ENCODE data around the gene USP54. TPM values are rescaled to one million over a fixed set of nuclear protein-coding genes. Genes with fewer than 3 reads are reported as not detected.
A peak's percentile ranks its signal among the peaks of the same experiment; 100 is the strongest.

USP54 gene
- total and polyA plus RNA-seq, 9 of the 15 experiments (the other 6 are each of a cell fraction or from before 2014, with no cell fraction given): 3.8 to 40.1 (median 16.9) TPM

DNA sequence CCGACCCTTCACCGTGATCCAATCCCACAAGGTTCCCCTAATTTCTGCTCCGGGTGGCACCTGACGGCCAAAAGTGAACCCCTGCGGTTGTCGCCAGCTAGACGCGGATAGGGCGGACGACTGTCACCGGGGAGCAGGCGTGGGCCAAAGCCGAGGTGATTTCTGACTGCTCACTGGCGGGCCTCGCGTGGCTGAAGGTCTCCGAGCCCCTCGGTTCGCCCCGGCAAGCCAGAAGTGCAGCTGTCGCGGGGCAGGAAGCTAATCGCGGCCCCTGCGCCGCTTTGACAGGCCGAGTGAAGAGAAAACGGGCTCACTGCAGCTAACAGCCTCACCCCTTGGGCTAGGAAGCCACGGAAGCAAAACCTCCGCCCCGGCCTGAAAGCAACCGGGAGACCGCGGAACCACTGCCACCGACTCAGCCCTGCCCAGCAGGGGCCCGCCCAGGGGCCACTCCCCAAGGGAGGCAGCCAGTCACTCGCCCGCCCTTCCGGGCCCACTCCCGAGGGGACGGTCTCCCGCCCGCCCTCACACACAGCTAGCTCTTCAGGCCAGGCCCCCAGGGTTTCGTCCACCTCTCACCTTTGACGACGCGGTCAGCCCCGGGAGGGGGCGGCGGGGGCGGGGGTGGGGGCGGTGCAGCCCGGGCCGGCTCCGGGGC lies 95.8 kb downstream of the USP54 start (continued):
- no peak for TF ChIP-seq SRSF7 (optimal IDR thresholded peaks at IDR 0.05; ENCODE audit: low read depth, low read length)
- TF ChIP-seq, protein P1, sequence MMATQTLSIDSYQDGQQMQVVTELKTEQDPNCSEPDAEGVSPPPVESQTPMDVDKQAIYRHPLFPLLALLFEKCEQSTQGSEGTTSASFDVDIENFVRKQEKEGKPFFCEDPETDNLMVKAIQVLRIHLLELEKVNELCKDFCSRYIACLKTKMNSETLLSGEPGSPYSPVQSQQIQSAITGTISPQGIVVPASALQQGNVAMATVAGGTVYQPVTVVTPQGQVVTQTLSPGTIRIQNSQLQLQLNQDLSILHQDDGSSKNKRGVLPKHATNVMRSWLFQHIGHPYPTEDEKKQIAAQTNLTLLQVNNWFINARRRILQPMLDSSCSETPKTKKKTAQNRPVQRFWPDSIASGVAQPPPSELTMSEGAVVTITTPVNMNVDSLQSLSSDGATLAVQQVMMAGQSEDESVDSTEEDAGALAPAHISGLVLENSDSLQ (IDR thresholded peaks at IDR 0.05): peak; percentile 54
- TF ChIP-seq EZH2 (IDR thresholded peaks at IDR 0.05; ENCODE audit: borderline replicate concordance, low read depth, low read length): no peak
- no peak for TF ChIP-seq GATA2 (CRISPR knock-in tag; IDR thresholded peaks at IDR 0.05)
- TF ChIP-seq NCOA2 (IDR thresholded peaks at IDR 0.05; ENCODE audit: partially characterized antibody in 2 of 2): no peak
- no peak for TF ChIP-seq RAD51 (IDR thresholded peaks at IDR 0.05; ENCODE audit: borderline replicate concordance, low read depth)
- peak; percentile 80; the same call in 1 of the 2 replicates for TF ChIP-seq PHB (CRISPR knock-in tag; IDR thresholded peaks at IDR 0.05)
- no peak for TF ChIP-seq HLTF (IDR thresholded peaks at IDR 0.05)
- TF ChIP-seq HMGN3 (IDR thresholded peaks at IDR 0.05; ENCODE audit: borderline replicate concordance, extremely low read depth, insufficient read length, low read depth, low read length): peak; percentile 90
- TF ChIP-seq MEF2A (IDR thresholded peaks at IDR 0.05; ENCODE audit: control insufficient read depth, low read depth, low read length): no peak
- TF ChIP-seq, protein P2, sequence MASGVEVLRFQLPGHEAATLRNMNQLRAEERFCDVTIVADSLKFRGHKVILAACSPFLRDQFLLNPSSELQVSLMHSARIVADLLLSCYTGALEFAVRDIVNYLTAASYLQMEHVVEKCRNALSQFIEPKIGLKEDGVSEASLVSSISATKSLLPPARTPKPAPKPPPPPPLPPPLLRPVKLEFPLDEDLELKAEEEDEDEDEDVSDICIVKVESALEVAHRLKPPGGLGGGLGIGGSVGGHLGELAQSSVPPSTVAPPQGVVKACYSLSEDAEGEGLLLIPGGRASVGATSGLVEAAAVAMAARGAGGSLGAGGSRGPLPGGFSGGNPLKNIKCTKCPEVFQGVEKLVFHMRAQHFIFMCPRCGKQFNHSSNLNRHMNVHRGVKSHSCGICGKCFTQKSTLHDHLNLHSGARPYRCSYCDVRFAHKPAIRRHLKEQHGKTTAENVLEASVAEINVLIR (CRISPR knock-in tag; IDR thresholded peaks at IDR 0.05): 0 out of 2 replicates have a peak, but pooled peaks have one; percentile 3
- TF ChIP-seq DACH1 (IDR thresholded peaks at IDR 0.05; ENCODE audit: partially characterized antibody): no peak
- TF ChIP-seq NCOA1 (IDR thresholded peaks at IDR 0.05; ENCODE audit: low read depth): peak; percentile 51
- TF ChIP-seq ZNF436 (CRISPR knock-in tag; IDR thresholded peaks at IDR 0.05): no peak
- TF ChIP-seq BRCA1 (IDR thresholded peaks at IDR 0.05): no peak
- TF ChIP-seq BRCA1 (CRISPR knock-in tag; IDR thresholded peaks at IDR 0.05): no peak
- TF ChIP-seq GATAD2B (IDR thresholded peaks at IDR 0.05; ENCODE audit: borderline replicate concordance): no peak
- TF ChIP-seq KAT2B (IDR thresholded peaks at IDR 0.05; ENCODE audit: low read depth, low read length): no peak
- TF ChIP-seq ZNF561 (CRISPR knock-in tag; conservative IDR thresholded peaks at IDR 0.05): no peak
- no peak for TF ChIP-seq POU5F1 (IDR thresholded peaks at IDR 0.05; ENCODE audit: borderline replicate concordance, low read depth, low read length, partially characterized antibody)
- TF ChIP-seq RBM22 (IDR thresholded peaks at IDR 0.05; ENCODE audit: low read depth, low read length, poor library complexity, severe bottlenecking): peak; percentile 94
- no peak for TF ChIP-seq ZNF311 (CRISPR knock-in tag; IDR thresholded peaks at IDR 0.05)
- TF ChIP-seq POLR2AphosphoS5 (IDR thresholded peaks at IDR 0.05; ENCODE audit: control insufficient read depth, insufficient read depth, low read depth, low read length): peak; percentile 78
- TF ChIP-seq PYGO2 (tag; IDR thresholded peaks at IDR 0.05): no peak
- TF ChIP-seq ZBTB8A (IDR thresholded peaks at IDR 0.05; ENCODE audit: partially characterized antibody): no peak
- peak; percentile 68 for TF ChIP-seq SMAD4 (CRISPR knock-in tag; conservative IDR thresholded peaks at IDR 0.05)
- no peak for TF ChIP-seq ASH1L (IDR thresholded peaks at IDR 0.05; ENCODE audit: borderline replicate concordance, low read depth, partially characterized antibody)
- TF ChIP-seq ZNF707 (CRISPR knock-in tag; conservative IDR thresholded peaks at IDR 0.05): no peak
- no peak for TF ChIP-seq TAL1 (IDR thresholded peaks at IDR 0.05)

Data from K562 (cell line).